DOHH2 (cell line): ENCODE data around the gene IFT122.
A peak's percentile ranks its signal among the peaks of the same experiment; 100 is the strongest.
"Not testable (repeated sequence)": the region's sequence is repeated elsewhere in the genome, so short reads cannot be mapped to it uniquely, and the experiment has no call there.

Experiments
- H3F3A ChIP-seq: fragments of 200-600 bp; sonication (generic), shearing (Covaris generic); 2 replicates; pipeline ENCODE4 v1.6.0; 2016; ENCODE audit warnings: antibody characterized with exemption, mild to moderate bottlenecking; ENCODE audit not compliant: control insufficient read depth, insufficient read depth
- H3K27ac ChIP-seq: fragments of 200-600 bp; sonication (generic); 2 replicates; pipeline ENCODE4 v1.5.1; 2014; ENCODE audit warnings: low read depth, mild to moderate bottlenecking, low read length, moderate library complexity
- H3K27me3 ChIP-seq: fragments of 200-600 bp; sonication (generic); 2 replicates; pipeline ENCODE4 v1.6.1; 2014; ENCODE audit warnings: mild to moderate bottlenecking, low read length, mixed read lengths; ENCODE audit not compliant: control insufficient read depth
- H3K36me3 ChIP-seq: fragments of 200-600 bp; sonication (generic); 2 replicates; pipeline ENCODE4 v1.6.1; 2014; ENCODE audit warnings: mild to moderate bottlenecking, low read length, moderate library complexity, mixed read lengths; ENCODE audit not compliant: control insufficient read depth
- H3K4me1 ChIP-seq: fragments of 200-600 bp; sonication (generic); 2 replicates; pipeline ENCODE4 v1.6.1; 2014; ENCODE audit warnings: mild to moderate bottlenecking, low read length, mixed read lengths; ENCODE audit not compliant: control insufficient read depth
- H3K4me2 ChIP-seq: fragments of 200-600 bp; sonication (generic); 2 replicates; pipeline ENCODE4 v1.6.0; 2014; ENCODE audit warnings: mild to moderate bottlenecking, low read length, moderate library complexity
- H3K4me3 ChIP-seq: fragments of 200-600 bp; sonication (generic); 2 replicates; pipeline ENCODE4 v1.5.1; 2014; ENCODE audit warnings: mild to moderate bottlenecking, low read length, mixed read lengths
- H3K79me2 ChIP-seq: fragments of 200-600 bp; sonication (generic); 2 replicates; pipeline ENCODE4 v1.6.1; 2014; ENCODE audit warnings: mild to moderate bottlenecking, low read length, mixed read lengths; ENCODE audit not compliant: control insufficient read depth
- H3K9me2 ChIP-seq: fragments of 200-600 bp; sonication (generic); replicated peaks from 2 replicates; pipeline ENCODE4 v1.6.1; 2014; ENCODE audit warnings: mild to moderate bottlenecking, low read length, mixed read lengths; ENCODE audit not compliant: control insufficient read depth
- H3K9me3 ChIP-seq: fragments of 200-600 bp; sonication (generic); 2 replicates; pipeline ENCODE4 v1.6.1; 2014; ENCODE audit warnings: antibody characterized with exemption, low read length, mixed read lengths; ENCODE audit not compliant: control insufficient read depth, insufficient read depth
- H4K20me1 ChIP-seq: fragments of 200-600 bp; sonication (generic); 2 replicates; pipeline ENCODE4 v1.6.0; 2014; ENCODE audit warnings: low read depth, mild to moderate bottlenecking, antibody characterized with exemption, low read length, moderate library complexity; ENCODE audit not compliant: control insufficient read depth, insufficient read depth
- CTCF ChIP-seq: fragments of 200-600 bp; sonication (generic); IDR thresholded peaks from one replicate; pipeline ENCODE4 v1.5.1; 2014; ENCODE audit warnings: antibody characterized with exemption, mild to moderate bottlenecking, low read depth, low read length; ENCODE audit not compliant: poor library complexity, severe bottlenecking
- EZH2phosphoT487 ChIP-seq: fragments of 200-600 bp; sonication (generic); IDR thresholded peaks from 2 replicates; pipeline ENCODE4 v1.6.1; 2017; ENCODE audit warnings: borderline replicate concordance, mild to moderate bottlenecking, antibody characterized with exemption, low read length, moderate library complexity, mixed read lengths

The IFT122 gene

GRCh38 chr3:129439817-129440617 lies at the start of gene IFT122, which contains the start of gene MBD4:
Gene IFT122 (plus strand): TSS chr3:129440224. CDS start chr3:129440331, 107 bp downstream.
Gene MBD4 (minus strand): TSS chr3:129439948. CDS start chr3:129439833, 115 bp downstream.
- H3K4me3 ChIP-seq: peak within 1 kb of the TSS; percentile 91
- peaks cover 70% of the 10 kb centered on the region for H3K79me2 ChIP-seq
- no peaks in the 10 kb centered on the region for H3K27me3 ChIP-seq
- peak within 1 kb of the TSS; percentile 90 for H3K4me2 ChIP-seq
- no peak for TF ChIP-seq CTCF
- no peak for TF ChIP-seq EZH2phosphoT487
- H3K9me3 ChIP-seq: no peaks in the 10 kb centered on the region
- no peaks in the 10 kb centered on the region for H3K9me2 ChIP-seq
- peaks cover 52% of the 10 kb centered on the region for H3K4me1 ChIP-seq
- peaks cover 40% of the 10 kb centered on the region for H3K36me3 ChIP-seq
- H3F3A ChIP-seq: peaks cover 26% of the 10 kb centered on the region
- H3K27ac ChIP-seq: peak within 1 kb of the TSS; percentile 89
- no peaks in the 10 kb centered on the region for H4K20me1 ChIP-seq

- not testable (repeated sequence) for H3K27ac ChIP-seq, H3K4me1 ChIP-seq, H4K20me1 ChIP-seq, H3K9me2 ChIP-seq, H3F3A ChIP-seq, H3K4me3 ChIP-seq, H3K4me2 ChIP-seq, H3K9me3 ChIP-seq, H3K27me3 ChIP-seq
- Histone ChIP-seq H3K79me2 (peaks cover 30% of the 10 kb centered on the region), H3K36me3 (peaks cover 66% of the 10 kb centered on the region)
These were observed 48.4 kb upstream of the IFT122 start for GRCh38 chr3:129391583-129391982.

GRCh38 chr3:129392106-129392887 lies 47.7 kb upstream of the IFT122 start:
- Histone ChIP-seq H3K79me2 (peaks cover 38% of the 10 kb centered on the region), H3K36me3 (peaks cover 70% of the 10 kb centered on the region)
- not testable (repeated sequence) for H3K27ac ChIP-seq, H4K20me1 ChIP-seq, H3K9me2 ChIP-seq, H3K9me3 ChIP-seq, H3K4me2 ChIP-seq, H3K27me3 ChIP-seq, H3F3A ChIP-seq, H3K4me1 ChIP-seq, H3K4me3 ChIP-seq

GRCh38 chr3:129393271-129393670 lies 46.8 kb upstream of the IFT122 start:
- H3K79me2 ChIP-seq: peaks cover 47% of the 10 kb centered on the region
- no peaks in the 10 kb centered on the region for H3K9me3 ChIP-seq
- TF ChIP-seq EZH2phosphoT487: no peak
- no peak for TF ChIP-seq CTCF
- H3F3A ChIP-seq: no peaks in the 10 kb centered on the region
- no peaks in the 10 kb centered on the region for H3K9me2 ChIP-seq
- no peak overlapping the region for H3K27ac ChIP-seq
- H3K36me3 ChIP-seq: peaks cover 66% of the 10 kb centered on the region
- peaks cover 12% of the 10 kb centered on the region for H3K4me1 ChIP-seq
- H4K20me1 ChIP-seq: peaks cover 15% of the 10 kb centered on the region
- no peak overlapping the region for H3K4me2 ChIP-seq
- H3K4me3 ChIP-seq: no peak overlapping the region
- no peaks in the 10 kb centered on the region for H3K27me3 ChIP-seq

GRCh38 chr3:129393760-129394564 lies 46.1 kb upstream of the IFT122 start:
- H3K9me2 ChIP-seq, H3K4me2 ChIP-seq, H3K4me3 ChIP-seq, H3K27me3 ChIP-seq, H3F3A ChIP-seq, H3K9me3 ChIP-seq, H3K27ac ChIP-seq: not testable (repeated sequence)
- H3K36me3 ChIP-seq: peaks cover 65% of the 10 kb centered on the region
- H4K20me1 ChIP-seq: peaks cover 15% of the 10 kb centered on the region
- H3K4me1 ChIP-seq: peaks cover 15% of the 10 kb centered on the region
- H3K79me2 ChIP-seq: peaks cover 54% of the 10 kb centered on the region
